Stimulated activated CD8-positive, alpha-beta memory T cell treated with anti-CD3 and anti-CD28 coated beads, Interleukin-4, amount 100 ng/mL, for 4 hours (primary cell): ENCODE results near the gene PANK2.
"Not testable (repeated sequence)": the region's sequence is repeated elsewhere in the genome, so short reads cannot be mapped to it uniquely, and the experiment has no call there.

ENCODE experiments used
- DNase-seq, 2 donors: peaks; one replicate each; pipeline ENCODE4 v3.0.0-alpha.2; 2020; ENCODE audit warnings: low read depth in 2 of 2, low spot score in 1 of 2

The PANK2 gene

GRCh38 chr20:3925899-3926638 is 36.9 kb downstream of the PANK2 start:
- no peak for DNase-seq

GRCh38 chr20:3927486-3928291 is 38.5 kb downstream of the PANK2 start:
- DNase-seq, result no peak

GRCh38 chr20:3929713-3930060 is 40.5 kb downstream of the PANK2 start:
- DNase-seq, result no peak

GRCh38 chr20:3930265-3931206 is 41.3 kb downstream of the PANK2 start:
- DNase-seq, result no peak

- DNase-seq, result no peak
Observed at GRCh38 chr20:3931664-3932063, 42.5 kb downstream of the PANK2 start.

- DNase-seq, result no peak
Observed at GRCh38 chr20:3932277-3932676, 43.1 kb downstream of the PANK2 start.

- no peak for DNase-seq
Observed at GRCh38 chr20:3932681-3933080, 43.5 kb downstream of the PANK2 start.

- no peak for DNase-seq
Observed at GRCh38 chr20:3933218-3933617, 44.0 kb downstream of the PANK2 start.

GRCh38 chr20:3934624-3935023 is 45.4 kb downstream of the PANK2 start:
- DNase-seq, result no peak

GRCh38 chr20:3935295-3935955 is 46.2 kb downstream of the PANK2 start:
- DNase-seq, result no peak

- no peak for DNase-seq
Observed at GRCh38 chr20:3935956-3936340, 46.8 kb downstream of the PANK2 start.

GRCh38 chr20:3937618-3938017 is 48.4 kb downstream of the PANK2 start:
- no peak for DNase-seq

GRCh38 chr20:3940905-3941304 is 51.7 kb downstream of the PANK2 start:
- no peak for DNase-seq

GRCh38 chr20:3946666-3947065 is 57.5 kb downstream of the PANK2 start:
- not testable (repeated sequence) for DNase-seq

GRCh38 chr20:3964719-3965118 is 75.5 kb downstream of the PANK2 start:
- DNase-seq, result no peak

GRCh38 chr20:3966571-3966970 is 77.4 kb downstream of the PANK2 start:
- no peak for DNase-seq

- DNase-seq, result no peak
Observed at GRCh38 chr20:3970016-3970415, 80.8 kb downstream of the PANK2 start.

GRCh38 chr20:3971145-3971544 is 82.0 kb downstream of the PANK2 start:
- no peak for DNase-seq

GRCh38 chr20:3972161-3972560 is 83.0 kb downstream of the PANK2 start:
- no peak for DNase-seq

GRCh38 chr20:3972631-3973030 is 83.4 kb downstream of the PANK2 start:
- not testable (repeated sequence) for DNase-seq

- DNase-seq, result no peak
Observed at GRCh38 chr20:3973705-3974104, 84.5 kb downstream of the PANK2 start.
